SU-DHL-6 (cell line): Measurements from ENCODE around the gene PRKN.

ENCODE experiments used
- H2AFZ ChIP-seq: fragments of 200-600 bp; sonication (generic); 2 replicates; pipeline ENCODE4 v1.6.1; 2014; ENCODE audit warnings: low read depth, mild to moderate bottlenecking, moderate library complexity, mixed read lengths, antibody characterized with exemption, low read length; ENCODE audit not compliant: severe bottlenecking
- H3F3A ChIP-seq: fragments of 200-600 bp; shearing (Covaris generic); 2 replicates; pipeline ENCODE4 v1.6.0; 2016; ENCODE audit warnings: antibody characterized with exemption, mild to moderate bottlenecking; ENCODE audit not compliant: insufficient read depth
- H3K27ac ChIP-seq: fragments of 200-600 bp; sonication (generic); 2 replicates; pipeline ENCODE4 v1.5.1; 2016; ENCODE audit warnings: low read depth, mild to moderate bottlenecking, low read length, moderate library complexity, mixed read lengths
- H3K27me3 ChIP-seq: fragments of 200-600 bp; sonication (generic), shearing (Covaris generic); 2 replicates; pipeline ENCODE4 v1.6.0; 2014; ENCODE audit warnings: mild to moderate bottlenecking, low read length
- H3K36me3 ChIP-seq: fragments of 200-600 bp; sonication (generic); 2 replicates; pipeline ENCODE4 v1.6.1; 2014; ENCODE audit warnings: mild to moderate bottlenecking, low read length, mixed read lengths
- H3K4me2 ChIP-seq: fragments of 300-600, 200-600 bp; shearing (Covaris generic), sonication (generic); 2 replicates; pipeline ENCODE4 v1.6.0; 2014; ENCODE audit warnings: low read length, low read depth, mild to moderate bottlenecking; ENCODE audit not compliant: poor library complexity, severe bottlenecking
- H3K4me3 ChIP-seq: fragments of 200-600 bp; sonication (generic); 2 replicates; pipeline ENCODE4 v1.5.1; 2014; ENCODE audit warnings: antibody characterized with exemption, low read length, mild to moderate bottlenecking, mixed read lengths; ENCODE audit not compliant: insufficient read depth, poor library complexity, severe bottlenecking
- H3K79me2 ChIP-seq: fragments of 200-600 bp; sonication (generic); 2 replicates; pipeline ENCODE4 v1.6.1; 2014; ENCODE audit warnings: mild to moderate bottlenecking, low read length, moderate library complexity; ENCODE audit not compliant: insufficient read depth
- H3K9ac ChIP-seq: fragments of 200-600 bp; sonication (generic); 2 replicates; pipeline ENCODE4 v1.7.0; 2014; ENCODE audit warnings: mild to moderate bottlenecking, low read length
- H3K9me2 ChIP-seq: fragments of 200-600 bp; sonication (generic); replicated peaks from 2 replicates; pipeline ENCODE4 v1.6.1; 2014; ENCODE audit warnings: low read length; ENCODE audit not compliant: insufficient read depth
- H3K9me3 ChIP-seq: fragments of 200-600 bp; sonication (generic); 2 replicates; pipeline ENCODE4 v1.6.1; 2014; ENCODE audit warnings: low read length, mixed read lengths; ENCODE audit not compliant: insufficient read depth
- H4K20me1 ChIP-seq: fragments of 200-600 bp; sonication (generic); 2 replicates; pipeline ENCODE4 v1.6.1; 2014; ENCODE audit warnings: low read depth, mild to moderate bottlenecking, antibody characterized with exemption, low read length, moderate library complexity, mixed read lengths
- CTCF ChIP-seq: fragments of 200-600 bp; sonication (generic); IDR thresholded peaks from one replicate; pipeline ENCODE4 v1.5.1; 2017; ENCODE audit warnings: antibody characterized with exemption, mild to moderate bottlenecking, low read length, moderate library complexity; ENCODE audit not compliant: insufficient read depth, poor library complexity, severe bottlenecking
- EZH2phosphoT487 ChIP-seq: fragments of 200-600 bp; sonication (generic), shearing (Covaris generic); conservative IDR thresholded peaks from 2 replicates; pipeline ENCODE4 v1.6.1; 2018; ENCODE audit warnings: mild to moderate bottlenecking, antibody characterized with exemption, low read length, moderate library complexity, mixed read lengths

The PRKN gene

GRCh38 chr6:162443101-162443500 lies 284.5 kb downstream of the PRKN start:
- no peak overlapping the region for H3K9ac ChIP-seq
- H3K4me3 ChIP-seq: no peak overlapping the region
- H3F3A ChIP-seq: no peaks in the 10 kb centered on the region
- no peaks in the 10 kb centered on the region for H3K9me3 ChIP-seq
- TF ChIP-seq EZH2phosphoT487 (no peak), CTCF (no peak)
- no peaks in the 10 kb centered on the region for H3K79me2 ChIP-seq
- H3K27me3 ChIP-seq: no peaks in the 10 kb centered on the region
- H4K20me1 ChIP-seq: no peaks in the 10 kb centered on the region
- H3K27ac ChIP-seq: no peak overlapping the region
- H2AFZ ChIP-seq: no peak overlapping the region
- H3K4me2 ChIP-seq: no peak overlapping the region
- H3K36me3 ChIP-seq: no peaks in the 10 kb centered on the region
- no peaks in the 10 kb centered on the region for H3K9me2 ChIP-seq

GRCh38 chr6:162442687-162443086 lies 284.9 kb downstream of the PRKN start:
- no peak overlapping the region for H2AFZ ChIP-seq
- no peaks in the 10 kb centered on the region for H4K20me1 ChIP-seq
- no peaks in the 10 kb centered on the region for H3F3A ChIP-seq
- H3K9me3 ChIP-seq: no peaks in the 10 kb centered on the region
- no peaks in the 10 kb centered on the region for H3K9me2 ChIP-seq
- H3K4me2 ChIP-seq: no peak overlapping the region
- TF ChIP-seq CTCF: no peak
- TF ChIP-seq EZH2phosphoT487: no peak
- H3K36me3 ChIP-seq: no peaks in the 10 kb centered on the region
- H3K27me3 ChIP-seq: no peaks in the 10 kb centered on the region
- H3K79me2 ChIP-seq: no peaks in the 10 kb centered on the region
- no peak overlapping the region for H3K4me3 ChIP-seq
- no peak overlapping the region for H3K9ac ChIP-seq
- H3K27ac ChIP-seq: no peak overlapping the region

GRCh38 chr6:162441991-162442390 lies 285.6 kb downstream of the PRKN start:
- TF ChIP-seq CTCF: no peak
- TF ChIP-seq EZH2phosphoT487: no peak
- Histone ChIP-seq H4K20me1 (no peaks in the 10 kb centered on the region), H3K9me3 (no peaks in the 10 kb centered on the region), H3K36me3 (no peaks in the 10 kb centered on the region), H3K27ac (no peak overlapping the region), H3F3A (no peaks in the 10 kb centered on the region), H3K27me3 (no peaks in the 10 kb centered on the region), H3K79me2 (no peaks in the 10 kb centered on the region), H3K9me2 (no peaks in the 10 kb centered on the region), H3K9ac (no peak overlapping the region), H2AFZ (no peak overlapping the region), H3K4me3 (no peak overlapping the region), H3K4me2 (no peak overlapping the region)
